ENCODE data around the gene CDK6.

CDK6 gene

GRCh38 chr7:92749327-92749755 is 87.0 kb downstream of the CDK6 start:
- H3K79me2 ChIP-seq (ENCODE audit: insufficient read depth, low read length) = no peaks in the 10 kb centered on the region; the same call in 1 of the 2 replicates
- H3K9me3 ChIP-seq (ENCODE audit: low read length) = no peaks in the 10 kb centered on the region
- H3F3A ChIP-seq (ENCODE audit: insufficient read depth, low read length) = no peaks in the 10 kb centered on the region
- H3K36me3 ChIP-seq (ENCODE audit: insufficient read depth, low read length) = peaks cover 8% of the 10 kb centered on the region; the same call in 1 of the 2 replicates
- H3K9me2 ChIP-seq (ENCODE audit: low read depth, low read length) = no peaks in the 10 kb centered on the region
- no peak overlapping the region for H3K4me2 ChIP-seq (ENCODE audit: low read length)
- no peak overlapping the region for H3K4me3 ChIP-seq (ENCODE audit: low read depth, low read length, poor library complexity, severe bottlenecking)
- H3K27me3 ChIP-seq (ENCODE audit: insufficient read depth, low read length) = no peaks in the 10 kb centered on the region
- H3K27ac ChIP-seq (ENCODE audit: low read depth, low read length, poor library complexity, severe bottlenecking) = no peak overlapping the region
- no peaks in the 10 kb centered on the region for H4K20me1 ChIP-seq (ENCODE audit: insufficient read depth, low read length)
- TF ChIP-seq EZH2 (IDR thresholded peaks at IDR 0.05; ENCODE audit: borderline replicate concordance, low read length) = no peak
- TF ChIP-seq CTCF (IDR thresholded peaks at IDR 0.05; ENCODE audit: low read length) = no peak
- H2AFZ ChIP-seq (ENCODE audit: low read length) = no peak overlapping the region
- H3K4me1 ChIP-seq (ENCODE audit: insufficient read depth, low read length, severe bottlenecking) = no peaks in the 10 kb centered on the region
- no peak overlapping the region for H3K9ac ChIP-seq (ENCODE audit: low read length)

GRCh38 chr7:92748495-92748894 is 87.9 kb downstream of the CDK6 start:
- Histone ChIP-seq H3K36me3 (ENCODE audit: insufficient read depth, low read length) (peaks cover 16% of the 10 kb centered on the region), H3K9me3 (ENCODE audit: low read length) (no peaks in the 10 kb centered on the region), H4K20me1 (ENCODE audit: insufficient read depth, low read length) (no peaks in the 10 kb centered on the region), H3K9ac (ENCODE audit: low read length) (no peak overlapping the region), H3K4me1 (ENCODE audit: insufficient read depth, low read length, severe bottlenecking) (no peaks in the 10 kb centered on the region), H3F3A (ENCODE audit: insufficient read depth, low read length) (no peaks in the 10 kb centered on the region), H3K9me2 (ENCODE audit: low read depth, low read length) (no peaks in the 10 kb centered on the region), H3K27me3 (ENCODE audit: insufficient read depth, low read length) (no peaks in the 10 kb centered on the region), H3K79me2 (ENCODE audit: insufficient read depth, low read length) (no peaks in the 10 kb centered on the region; the same call in 1 of the 2 replicates), H3K4me2 (ENCODE audit: low read length) (no peak overlapping the region), H3K4me3 (ENCODE audit: low read depth, low read length, poor library complexity, severe bottlenecking) (no peak overlapping the region), H3K27ac (ENCODE audit: low read depth, low read length, poor library complexity, severe bottlenecking) (no peak overlapping the region), H2AFZ (ENCODE audit: low read length) (no peak overlapping the region)
- TF ChIP-seq CTCF (IDR thresholded peaks at IDR 0.05; ENCODE audit: low read length) (no peak), EZH2 (IDR thresholded peaks at IDR 0.05; ENCODE audit: borderline replicate concordance, low read length) (no peak)

GRCh38 chr7:92747041-92747835 is 89.1 kb downstream of the CDK6 start:
- Histone ChIP-seq H3K9me3 (ENCODE audit: low read length) (no peaks in the 10 kb centered on the region), H3K4me2 (ENCODE audit: low read length) (no peak overlapping the region), H2AFZ (ENCODE audit: low read length) (no peak overlapping the region), H4K20me1 (ENCODE audit: insufficient read depth, low read length) (no peaks in the 10 kb centered on the region), H3K9ac (ENCODE audit: low read length) (no peak overlapping the region), H3K27ac (ENCODE audit: low read depth, low read length, poor library complexity, severe bottlenecking) (no peak overlapping the region), H3K79me2 (ENCODE audit: insufficient read depth, low read length) (no peaks in the 10 kb centered on the region; the same call in 1 of the 2 replicates), H3K9me2 (ENCODE audit: low read depth, low read length) (no peaks in the 10 kb centered on the region), H3K36me3 (ENCODE audit: insufficient read depth, low read length) (peaks cover 17% of the 10 kb centered on the region), H3F3A (ENCODE audit: insufficient read depth, low read length) (no peaks in the 10 kb centered on the region), H3K4me3 (ENCODE audit: low read depth, low read length, poor library complexity, severe bottlenecking) (no peak overlapping the region), H3K4me1 (ENCODE audit: insufficient read depth, low read length, severe bottlenecking) (no peaks in the 10 kb centered on the region), H3K27me3 (ENCODE audit: insufficient read depth, low read length) (no peaks in the 10 kb centered on the region)
- TF ChIP-seq EZH2 (IDR thresholded peaks at IDR 0.05; ENCODE audit: borderline replicate concordance, low read length) (no peak), CTCF (IDR thresholded peaks at IDR 0.05; ENCODE audit: low read length) (no peak)

All from OCI-LY1 (cell line).